Renal pelvis (tissue), 4 donors: ENCODE data around the gene OR51G2. TPM values are rescaled to one million over a fixed set of nuclear protein-coding genes. Genes with fewer than 3 reads are reported as not detected.

Experiments used
- DNase-seq: peaks from one replicate; pipeline ENCODE4 v3.0.0-alpha.2; 2013
- polyA plus RNA-seq, 3 donors: library from polyadenylated mRNA; unstranded; fragments of 120-200 nt; gene quantifications; one replicate each; pipeline ENCODE4 v1.2.1, GENCODE V29; 2013; ENCODE audit not compliant: insufficient read length in 3 of 3

The OR51G2 gene
- polyA plus RNA-seq, 3 donors: not detected

DNA sequence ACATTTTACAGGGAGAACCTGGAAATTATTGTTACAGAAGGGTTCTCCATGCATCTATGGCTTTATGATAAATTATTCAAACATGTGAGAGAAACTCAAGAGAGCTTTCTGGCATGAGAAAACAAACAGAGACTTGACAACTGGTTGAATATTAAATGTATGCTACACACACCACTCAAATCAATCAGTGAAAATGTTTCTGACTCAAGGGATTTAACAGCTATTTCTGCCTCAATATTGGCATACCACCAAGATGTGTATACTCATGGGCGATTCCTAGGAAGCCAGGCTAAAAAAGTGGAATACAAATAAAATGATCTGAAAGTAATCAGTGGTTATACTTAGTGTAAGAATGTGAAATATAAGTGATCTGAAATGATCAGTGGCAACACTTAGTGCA is 53.3 kb downstream of the OR51G2 start:
- DNase-seq: no peak

- no peak for DNase-seq
Measured at GRCh38 chr11:4863876-4864275, 55.3 kb downstream of the OR51G2 start.

Other genes starting within 250 kb of the OR51G2 start
- gene OR51E2, start 221.5 kb downstream of the OR51G2 start, polyA plus RNA-seq: under 1 TPM; 0.65 to 0.88 (median 0.84) TPM
- under 1 TPM; 0.29 to 0.44 (median 0.31) TPM for gene MMP26, start 214.6 kb downstream of the OR51G2 start, polyA plus RNA-seq
- gene OR51F1, start 149.4 kb downstream of the OR51G2 start, polyA plus RNA-seq: not detected
- gene OR52R1, start 115.0 kb downstream of the OR51G2 start, polyA plus RNA-seq: not detected
- gene OR51F2, start 98.0 kb downstream of the OR51G2 start, polyA plus RNA-seq: not detected
- gene OR51S1, start 70.1 kb downstream of the OR51G2 start, polyA plus RNA-seq: not detected
- not detected for gene OR51T1, start 37.5 kb downstream of the OR51G2 start, polyA plus RNA-seq
- gene OR51A7, start 15.6 kb downstream of the OR51G2 start, polyA plus RNA-seq: not detected
- gene OR51G1, start 5.0 kb upstream of the OR51G2 start, polyA plus RNA-seq: not detected
- gene OR51A4, start 28.3 kb upstream of the OR51G2 start, polyA plus RNA-seq: under 1 TPM in 1 of 3 donors, not detected in 2; 0.10 TPM
- not detected for gene OR51A2, start 36.4 kb upstream of the OR51G2 start, polyA plus RNA-seq
- under 1 TPM; 0.01 to 0.15 (median 0.13) TPM for gene OR51L1, start 75.5 kb upstream of the OR51G2 start, polyA plus RNA-seq
- not detected for gene OR52J3, start 127.2 kb upstream of the OR51G2 start, polyA plus RNA-seq
- gene OR52E2, start 140.3 kb upstream of the OR51G2 start, polyA plus RNA-seq: not detected
- gene OR52E1, start 150.2 kb upstream of the OR51G2 start, polyA plus RNA-seq: not detected
- not detected for gene OR52A5, start 219.0 kb upstream of the OR51G2 start, polyA plus RNA-seq
- under 1 TPM; 0.01 to 0.04 (median 0.03) TPM for gene OR52A1, start 235.4 kb upstream of the OR51G2 start, polyA plus RNA-seq